Measurements from ENCODE around the gene ASB7.

ASB7 gene

DNA sequence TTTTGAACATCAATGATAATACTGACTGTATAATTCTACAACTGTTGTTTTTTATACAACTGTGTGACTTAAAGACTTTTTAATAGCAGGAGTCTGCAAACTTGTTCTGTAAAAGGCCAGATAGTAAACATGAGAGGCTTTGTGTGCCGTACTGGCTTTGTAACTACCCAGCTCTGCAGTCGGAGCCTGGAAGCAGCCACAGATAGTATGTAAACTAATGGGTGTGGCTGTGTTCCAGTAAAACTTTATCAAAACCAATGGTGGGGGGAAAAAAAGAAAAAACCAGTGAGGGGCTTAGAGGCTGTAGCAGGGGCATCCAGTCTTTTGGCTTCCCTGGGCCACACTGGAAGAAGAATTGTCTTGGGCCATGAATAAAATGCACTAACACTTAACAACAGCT lies 11.9 kb downstream of the ASB7 start:
- Histone ChIP-seq H3K36me3 (replicated peaks in 1 of 2; ENCODE audit: control insufficient read depth in 2 of 2, insufficient read depth in 2 of 2, low read length in 2 of 2) (peaks cover 10 to 62% of the 10 kb centered on the region in 2 donors), H2BK15ac (ENCODE audit: low read length) (no peak overlapping the region), H3K9me3 (replicated peaks in 1 of 2; ENCODE audit: control insufficient read depth in 2 of 2, insufficient read depth in 1 of 2, low read depth in 1 of 2, low read length in 2 of 2) (no peaks in the 10 kb centered on the region), H2AFZ (ENCODE audit: low read length) (no peak overlapping the region), H3K4ac (ENCODE audit: low read length) (no peak overlapping the region), H3K4me1 (ENCODE audit: control insufficient read depth in 2 of 2, insufficient read depth in 1 of 2, low read depth in 1 of 2, low read length in 2 of 2) (no peaks in the 10 kb centered on the region), H3K14ac (ENCODE audit: low read length) (no peak overlapping the region), H3K18ac (ENCODE audit: low read length) (no peak overlapping the region), H2BK12ac (ENCODE audit: low read length) (no peak overlapping the region), H3K27me3 (ENCODE audit: control insufficient read depth in 3 of 3, insufficient read depth in 3 of 3, low read depth in 1 of 3, low read length in 3 of 3) (no peaks in the 10 kb centered on the region), H2BK5ac (ENCODE audit: low read length) (no peak overlapping the region), H3K4me2 (ENCODE audit: insufficient read depth, low read length, poor library complexity, severe bottlenecking) (no peak overlapping the region), H3K27ac (replicated peaks; ENCODE audit: low read length) (no peak overlapping the region), H3K9ac (ENCODE audit: low read depth, low read length, poor library complexity) (no peak overlapping the region), H2AK5ac (ENCODE audit: low read depth, low read length) (no peak overlapping the region), H3K23ac (ENCODE audit: low read depth, low read length, poor library complexity) (no peak overlapping the region), H3K79me1 (ENCODE audit: low read depth, low read length) (no peaks in the 10 kb centered on the region), H4K91ac (ENCODE audit: low read depth, low read length, poor library complexity) (no peak overlapping the region), H2BK120ac (ENCODE audit: low read depth, low read length) (no peak overlapping the region), H3K4me3 (ENCODE audit: low read length in 2 of 2) (no peak overlapping the region), H4K8ac (ENCODE audit: low read depth, low read length) (no peak overlapping the region)
- WGBS, 2 donors (ENCODE audit: extremely low coverage in 2 of 2, insufficient read length in 2 of 2, insufficient replicate concordance in 1 of 2) = no CpG with 5 or more reads among the region's 2 CpGs
- no peak for DNase-seq (ENCODE audit: low spot score)

GRCh38 chr15:100614918-100615317 lies 12.5 kb downstream of the ASB7 start:
- H3K4me1 ChIP-seq (ENCODE audit: control insufficient read depth in 2 of 2, insufficient read depth in 1 of 2, low read depth in 1 of 2, low read length in 2 of 2) = no peaks in the 10 kb centered on the region
- H3K27me3 ChIP-seq (ENCODE audit: control insufficient read depth in 3 of 3, insufficient read depth in 3 of 3, low read depth in 1 of 3, low read length in 3 of 3) = no peaks in the 10 kb centered on the region
- H4K8ac ChIP-seq (ENCODE audit: low read depth, low read length) = no peak overlapping the region
- H3K4me2 ChIP-seq (ENCODE audit: insufficient read depth, low read length, poor library complexity, severe bottlenecking) = no peak overlapping the region
- no peak overlapping the region for H3K4me3 ChIP-seq (ENCODE audit: low read length in 2 of 2)
- no CpG with 5 or more reads among the region's 4 CpGs for WGBS, 2 donors (ENCODE audit: extremely low coverage in 2 of 2, insufficient read length in 2 of 2, insufficient replicate concordance in 1 of 2)
- no peak overlapping the region for H2AK5ac ChIP-seq (ENCODE audit: low read depth, low read length)
- H4K91ac ChIP-seq (ENCODE audit: low read depth, low read length, poor library complexity) = no peak overlapping the region
- H3K36me3 ChIP-seq (replicated peaks in 1 of 2; ENCODE audit: control insufficient read depth in 2 of 2, insufficient read depth in 2 of 2, low read length in 2 of 2) = peaks cover 11 to 59% of the 10 kb centered on the region in 2 donors
- no peak overlapping the region for H2BK12ac ChIP-seq (ENCODE audit: low read length)
- H3K4ac ChIP-seq (ENCODE audit: low read length) = no peak overlapping the region
- no peak overlapping the region for H3K9ac ChIP-seq (ENCODE audit: low read depth, low read length, poor library complexity)
- H2BK15ac ChIP-seq (ENCODE audit: low read length) = no peak overlapping the region
- no peak overlapping the region for H2BK120ac ChIP-seq (ENCODE audit: low read depth, low read length)
- no peak overlapping the region for H3K23ac ChIP-seq (ENCODE audit: low read depth, low read length, poor library complexity)
- no peak for DNase-seq (ENCODE audit: low spot score)
- no peak overlapping the region for H3K18ac ChIP-seq (ENCODE audit: low read length)
- H2BK5ac ChIP-seq (ENCODE audit: low read length) = no peak overlapping the region
- H3K9me3 ChIP-seq (replicated peaks in 1 of 2; ENCODE audit: control insufficient read depth in 2 of 2, insufficient read depth in 1 of 2, low read depth in 1 of 2, low read length in 2 of 2) = peaks cover 0 to 2% of the 10 kb centered on the region in 2 donors
- no peak overlapping the region for H2AFZ ChIP-seq (ENCODE audit: low read length)
- H3K27ac ChIP-seq (replicated peaks; ENCODE audit: low read length) = no peak overlapping the region
- H3K79me1 ChIP-seq (ENCODE audit: low read depth, low read length) = no peaks in the 10 kb centered on the region
- H3K14ac ChIP-seq (ENCODE audit: low read length) = no peak overlapping the region

DNA sequence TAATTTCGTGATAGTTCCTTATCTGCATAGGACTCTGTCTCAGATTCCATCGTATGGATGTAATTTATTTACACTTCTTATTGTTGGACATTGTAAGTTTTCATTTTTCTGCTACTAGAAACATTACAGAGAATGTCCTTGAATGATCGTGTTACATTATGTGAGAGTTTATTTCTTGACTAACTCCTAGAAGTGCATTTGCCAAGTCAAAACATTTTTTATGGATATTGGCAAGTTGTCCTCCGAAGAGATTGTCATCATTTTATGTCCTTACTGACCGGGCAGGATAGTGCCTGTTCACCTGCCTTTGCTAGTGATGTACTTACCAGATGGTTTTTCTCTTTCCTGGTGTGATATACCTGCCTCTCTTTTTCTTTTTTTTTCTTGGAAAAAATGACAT lies 13.4 kb downstream of the ASB7 start:
- Histone ChIP-seq H3K18ac (ENCODE audit: low read length) (no peak overlapping the region), H4K91ac (ENCODE audit: low read depth, low read length, poor library complexity) (no peak overlapping the region), H3K79me1 (ENCODE audit: low read depth, low read length) (no peaks in the 10 kb centered on the region), H3K14ac (ENCODE audit: low read length) (no peak overlapping the region), H3K27me3 (ENCODE audit: control insufficient read depth in 3 of 3, insufficient read depth in 3 of 3, low read depth in 1 of 3, low read length in 3 of 3) (no peaks in the 10 kb centered on the region), H2BK120ac (ENCODE audit: low read depth, low read length) (no peak overlapping the region), H4K8ac (ENCODE audit: low read depth, low read length) (no peak overlapping the region), H3K23ac (ENCODE audit: low read depth, low read length, poor library complexity) (no peak overlapping the region), H2AK5ac (ENCODE audit: low read depth, low read length) (no peak overlapping the region), H3K9me3 (replicated peaks in 1 of 2; ENCODE audit: control insufficient read depth in 2 of 2, insufficient read depth in 1 of 2, low read depth in 1 of 2, low read length in 2 of 2) (peaks cover 0 to 2% of the 10 kb centered on the region in 2 donors), H3K9ac (ENCODE audit: low read depth, low read length, poor library complexity) (no peak overlapping the region), H2BK15ac (ENCODE audit: low read length) (no peak overlapping the region), H3K4me2 (ENCODE audit: insufficient read depth, low read length, poor library complexity, severe bottlenecking) (no peak overlapping the region), H2AFZ (ENCODE audit: low read length) (no peak overlapping the region), H2BK5ac (ENCODE audit: low read length) (no peak overlapping the region), H3K27ac (replicated peaks; ENCODE audit: low read length) (no peak overlapping the region), H3K36me3 (replicated peaks in 1 of 2; ENCODE audit: control insufficient read depth in 2 of 2, insufficient read depth in 2 of 2, low read length in 2 of 2) (peaks cover 12 to 62% of the 10 kb centered on the region in 2 donors), H3K4ac (ENCODE audit: low read length) (no peak overlapping the region), H2BK12ac (ENCODE audit: low read length) (no peak overlapping the region), H3K4me3 (ENCODE audit: low read length in 2 of 2) (no peak overlapping the region), H3K4me1 (ENCODE audit: control insufficient read depth in 2 of 2, insufficient read depth in 1 of 2, low read depth in 1 of 2, low read length in 2 of 2) (no peaks in the 10 kb centered on the region)
- no CpG with 5 or more reads among the region's 5 CpGs for WGBS, 2 donors (ENCODE audit: extremely low coverage in 2 of 2, insufficient read length in 2 of 2, insufficient replicate concordance in 1 of 2)
- DNase-seq (ENCODE audit: low spot score) = no peak

GRCh38 chr15:100616700-100617099 lies 14.3 kb downstream of the ASB7 start:
- H3K79me1 ChIP-seq (ENCODE audit: low read depth, low read length) = no peaks in the 10 kb centered on the region
- H3K4me1 ChIP-seq (ENCODE audit: control insufficient read depth in 2 of 2, insufficient read depth in 1 of 2, low read depth in 1 of 2, low read length in 2 of 2) = no peaks in the 10 kb centered on the region
- H3K4ac ChIP-seq (ENCODE audit: low read length) = no peak overlapping the region
- no peak overlapping the region for H3K14ac ChIP-seq (ENCODE audit: low read length)
- no peak overlapping the region for H3K23ac ChIP-seq (ENCODE audit: low read depth, low read length, poor library complexity)
- no peak overlapping the region for H3K18ac ChIP-seq (ENCODE audit: low read length)
- H3K36me3 ChIP-seq (replicated peaks in 1 of 2; ENCODE audit: control insufficient read depth in 2 of 2, insufficient read depth in 2 of 2, low read length in 2 of 2) = peaks cover 10 to 58% of the 10 kb centered on the region in 2 donors
- H3K4me2 ChIP-seq (ENCODE audit: insufficient read depth, low read length, poor library complexity, severe bottlenecking) = no peak overlapping the region
- no peak overlapping the region for H4K8ac ChIP-seq (ENCODE audit: low read depth, low read length)
- peaks cover 0 to 2% of the 10 kb centered on the region in 2 donors for H3K9me3 ChIP-seq (replicated peaks in 1 of 2; ENCODE audit: control insufficient read depth in 2 of 2, insufficient read depth in 1 of 2, low read depth in 1 of 2, low read length in 2 of 2)
- H2BK120ac ChIP-seq (ENCODE audit: low read depth, low read length) = no peak overlapping the region
- H2AFZ ChIP-seq (ENCODE audit: low read length) = no peak overlapping the region
- no peak overlapping the region for H2AK5ac ChIP-seq (ENCODE audit: low read depth, low read length)
- H3K27me3 ChIP-seq (ENCODE audit: control insufficient read depth in 3 of 3, insufficient read depth in 3 of 3, low read depth in 1 of 3, low read length in 3 of 3) = no peaks in the 10 kb centered on the region
- H3K4me3 ChIP-seq (ENCODE audit: low read length in 2 of 2) = no peak overlapping the region
- H3K27ac ChIP-seq (replicated peaks; ENCODE audit: low read length) = no peak overlapping the region
- H2BK15ac ChIP-seq (ENCODE audit: low read length) = no peak overlapping the region
- no peak overlapping the region for H2BK5ac ChIP-seq (ENCODE audit: low read length)
- no peak for DNase-seq (ENCODE audit: low spot score)
- no peak overlapping the region for H4K91ac ChIP-seq (ENCODE audit: low read depth, low read length, poor library complexity)
- no peak overlapping the region for H3K9ac ChIP-seq (ENCODE audit: low read depth, low read length, poor library complexity)
- no CpG with 5 or more reads among the region's 2 CpGs for WGBS, 2 donors (ENCODE audit: extremely low coverage in 2 of 2, insufficient read length in 2 of 2, insufficient replicate concordance in 1 of 2)
- H2BK12ac ChIP-seq (ENCODE audit: low read length) = no peak overlapping the region
